ENCODE data around the gene PRR12. TPM values are rescaled to one million over a fixed set of nuclear protein-coding genes. Genes with fewer than 3 reads are reported as not detected.

The PRR12 gene
- total and polyA plus RNA-seq, 9 of the 15 experiments (the other 6 are each of a cell fraction or from before 2014, with no cell fraction given), result 0.01 to 21.1 (median 0.98) TPM

DNA sequence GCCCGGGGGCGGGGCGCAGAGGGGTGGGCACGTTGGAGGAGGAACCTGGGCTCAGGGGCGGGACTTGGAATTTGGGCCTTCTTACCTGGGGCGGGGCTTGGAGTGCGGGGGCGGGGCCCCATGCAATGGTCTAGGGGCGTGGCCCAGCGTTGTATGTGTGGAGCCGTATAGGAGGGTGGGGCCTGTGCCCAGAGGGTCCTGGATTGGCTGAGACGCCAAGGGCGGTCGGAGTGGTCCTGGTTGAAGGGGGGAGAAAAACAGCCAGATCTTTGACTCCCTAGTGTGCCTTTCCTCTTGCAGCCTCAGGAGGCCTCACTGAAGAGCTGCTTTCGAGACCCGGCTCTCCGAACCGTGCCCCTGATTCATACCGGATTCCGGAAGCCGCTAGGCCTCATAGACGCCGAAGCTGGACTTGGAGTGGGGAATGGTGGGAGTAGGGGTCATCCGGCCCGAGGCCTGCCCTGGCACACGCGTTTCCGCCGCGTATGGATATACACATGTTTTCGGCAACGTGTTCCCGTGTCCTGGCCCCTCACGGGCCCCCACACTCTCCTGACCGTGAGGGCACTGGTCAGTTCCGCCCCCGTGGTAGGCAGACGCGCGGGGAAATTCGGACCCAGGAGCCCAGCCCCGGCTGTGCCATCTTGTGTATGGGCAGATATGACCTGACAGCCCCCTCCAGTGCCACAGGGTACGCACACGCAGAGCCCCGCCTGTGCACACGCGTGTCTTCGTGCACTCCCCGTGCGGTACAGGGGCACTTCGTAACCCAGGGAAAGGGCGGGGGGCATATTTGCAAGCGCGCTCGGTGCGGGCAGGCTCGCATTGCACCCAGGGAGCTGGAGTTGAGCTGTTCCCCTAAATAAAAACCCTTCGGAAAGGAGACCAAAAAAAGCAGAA lies 661 bp upstream of the PRR12 start:
- DNase-seq (ENCODE audit: extremely low read depth in 1 of 4, low spot score in 3 of 4) (peak; percentile 97 to 99 (median 98)), ATAC-seq (peak; percentile 89), FAIRE-seq (peak; percentile 100)
- Histone ChIP-seq H3K36me3 (ENCODE audit: control insufficient read depth, insufficient read depth, low read length) (peaks cover 16% of the 10 kb centered on the region), H3K27ac (ENCODE audit: extremely low read depth, low read depth, low read length) (peak overlapping the region; percentile 95), H4K20me1 (replicated peaks; ENCODE audit: control insufficient read depth, insufficient read depth, low read length) (peaks cover 6% of the 10 kb centered on the region; the same call in 1 of the 2 replicates), H3K4me2 (ENCODE audit: insufficient read depth, low read length) (peak overlapping the region; percentile 97), H3K4me3 (peak overlapping the region; percentile 88), H3K9me3 (replicated peaks; ENCODE audit: control insufficient read depth, insufficient read depth, low read depth, low read length) (no peaks in the 10 kb centered on the region), H2AFZ (ENCODE audit: low read depth, low read length) (peak overlapping the region; percentile 86), H3K9ac (ENCODE audit: insufficient read depth in 1 of 2, low read depth in 2 of 2, low read length in 2 of 2) (peak overlapping the region; percentile 95 to 99), H3K9me1 (ENCODE audit: control insufficient read depth, insufficient read depth, low read length) (peaks cover 3% of the 10 kb centered on the region), H3K4me1 (replicated peaks in 1 of 2; ENCODE audit: control insufficient read depth in 2 of 2, insufficient read depth in 2 of 2, low read length in 2 of 2) (peaks cover 10 to 42% of the 10 kb centered on the region in 2 experiments; a peak in 4 of 5 replicates), H3K79me2 (ENCODE audit: control insufficient read depth, insufficient read depth, low read length) (peaks cover 38% of the 10 kb centered on the region), H3K27me3 (ENCODE audit: control insufficient read depth in 2 of 2, insufficient read depth in 2 of 2, low read length in 2 of 2) (no peaks in the 10 kb centered on the region)
- in situ Hi-C loops (cut with MboI), result no loop called here
- BruUV-seq (replicated peaks), result TSS peak; percentile 94
- POLR2A ChIA-PET, result interaction anchor here (0.6 to 3.5 kb wide), 19 partner anchors 9 to 1045 kb away, joined by 3 to 30 read pairs (median 3); partner anchors contain the start of genes NOSIP, PRRG2, RPS11 and RRAS
- CTCF ChIA-PET (ENCODE audit: low intra/inter-chr PET ratio), result no interaction called here
- WGBS (ENCODE audit: insufficient coverage, low coverage, missing lambda C conversion rate), result under 1% methylated on average over 50 of the region's 58 CpGs
- intact Hi-C loops (cut with micrococcal nuclease), result loop anchor here (2.0 to 5.0 kb wide), 5 partner anchors 50 to 433 kb away; partner anchors contain the start of genes BCL2L12, HRC, IRF3 and PRMT1
- TF ChIP-seq, protein P1, sequence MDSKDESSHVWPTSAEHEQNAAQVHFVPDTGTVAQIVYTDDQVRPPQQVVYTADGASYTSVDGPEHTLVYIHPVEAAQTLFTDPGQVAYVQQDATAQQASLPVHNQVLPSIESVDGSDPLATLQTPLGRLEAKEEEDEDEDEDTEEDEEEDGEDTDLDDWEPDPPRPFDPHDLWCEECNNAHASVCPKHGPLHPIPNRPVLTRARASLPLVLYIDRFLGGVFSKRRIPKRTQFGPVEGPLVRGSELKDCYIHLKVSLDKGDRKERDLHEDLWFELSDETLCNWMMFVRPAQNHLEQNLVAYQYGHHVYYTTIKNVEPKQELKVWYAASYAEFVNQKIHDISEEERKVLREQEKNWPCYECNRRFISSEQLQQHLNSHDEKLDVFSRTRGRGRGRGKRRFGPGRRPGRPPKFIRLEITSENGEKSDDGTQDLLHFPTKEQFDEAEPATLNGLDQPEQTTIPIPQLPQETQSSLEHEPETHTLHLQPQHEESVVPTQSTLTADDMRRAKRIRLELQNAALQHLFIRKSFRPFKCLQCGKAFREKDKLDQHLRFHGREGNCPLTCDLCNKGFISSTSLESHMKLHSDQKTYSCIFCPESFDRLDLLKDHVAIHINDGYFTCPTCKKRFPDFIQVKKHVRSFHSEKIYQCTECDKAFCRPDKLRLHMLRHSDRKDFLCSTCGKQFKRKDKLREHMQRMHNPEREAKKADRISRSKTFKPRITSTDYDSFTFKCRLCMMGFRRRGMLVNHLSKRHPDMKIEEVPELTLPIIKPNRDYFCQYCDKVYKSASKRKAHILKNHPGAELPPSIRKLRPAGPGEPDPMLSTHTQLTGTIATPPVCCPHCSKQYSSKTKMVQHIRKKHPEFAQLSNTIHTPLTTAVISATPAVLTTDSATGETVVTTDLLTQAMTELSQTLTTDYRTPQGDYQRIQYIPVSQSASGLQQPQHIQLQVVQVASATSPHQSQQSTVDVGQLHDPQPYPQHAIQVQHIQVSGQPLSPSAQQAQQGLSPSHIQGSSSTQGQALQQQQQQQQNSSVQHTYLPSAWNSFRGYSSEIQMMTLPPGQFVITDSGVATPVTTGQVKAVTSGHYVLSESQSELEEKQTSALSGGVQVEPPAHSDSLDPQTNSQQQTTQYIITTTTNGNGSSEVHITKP (IDR thresholded peaks at IDR 0.05; ENCODE audit: partially characterized antibody), result peak; percentile 91
- TF ChIP-seq POLR2G (IDR thresholded peaks at IDR 0.05; ENCODE audit: low read depth, low read length) (peak; percentile 89), THRAP3 (IDR thresholded peaks at IDR 0.05; ENCODE audit: borderline replicate concordance) (no peak), CHD4 (IDR thresholded peaks at IDR 0.05; ENCODE audit: insufficient read depth, insufficient replicate concordance, low read depth, low read length, poor library complexity, severe bottlenecking) (peak; percentile 20), SMAD1 (IDR thresholded peaks at IDR 0.05; ENCODE audit: low read depth, low read length, partially characterized antibody) (peak; percentile 72), SIRT6 (IDR thresholded peaks at IDR 0.05; ENCODE audit: low read depth, low read length) (no peak), FOS (IDR thresholded peaks at IDR 0.05; ENCODE audit: extremely low read depth, insufficient read length) (no peak), FOXK1 (CRISPR knock-in tag; IDR thresholded peaks at IDR 0.05; ENCODE audit: borderline replicate concordance) (peak; percentile 74; the same call in 1 of the 2 replicates), CCAR2 (IDR thresholded peaks at IDR 0.05; ENCODE audit: low read depth, low read length) (no peak), NR3C1 (CRISPR knock-in tag; IDR thresholded peaks at IDR 0.05) (no peak), ZBTB8A (IDR thresholded peaks at IDR 0.05; ENCODE audit: partially characterized antibody) (no peak)
- TF ChIP-seq, protein P2, sequence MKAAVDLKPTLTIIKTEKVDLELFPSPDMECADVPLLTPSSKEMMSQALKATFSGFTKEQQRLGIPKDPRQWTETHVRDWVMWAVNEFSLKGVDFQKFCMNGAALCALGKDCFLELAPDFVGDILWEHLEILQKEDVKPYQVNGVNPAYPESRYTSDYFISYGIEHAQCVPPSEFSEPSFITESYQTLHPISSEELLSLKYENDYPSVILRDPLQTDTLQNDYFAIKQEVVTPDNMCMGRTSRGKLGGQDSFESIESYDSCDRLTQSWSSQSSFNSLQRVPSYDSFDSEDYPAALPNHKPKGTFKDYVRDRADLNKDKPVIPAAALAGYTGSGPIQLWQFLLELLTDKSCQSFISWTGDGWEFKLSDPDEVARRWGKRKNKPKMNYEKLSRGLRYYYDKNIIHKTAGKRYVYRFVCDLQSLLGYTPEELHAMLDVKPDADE (conservative IDR thresholded peaks at IDR 0.05; ENCODE audit: control insufficient read depth, low read depth, low read length), result 0 out of 2 replicates have a peak, but pooled peaks have one; percentile 52
- TF ChIP-seq, protein P3, sequence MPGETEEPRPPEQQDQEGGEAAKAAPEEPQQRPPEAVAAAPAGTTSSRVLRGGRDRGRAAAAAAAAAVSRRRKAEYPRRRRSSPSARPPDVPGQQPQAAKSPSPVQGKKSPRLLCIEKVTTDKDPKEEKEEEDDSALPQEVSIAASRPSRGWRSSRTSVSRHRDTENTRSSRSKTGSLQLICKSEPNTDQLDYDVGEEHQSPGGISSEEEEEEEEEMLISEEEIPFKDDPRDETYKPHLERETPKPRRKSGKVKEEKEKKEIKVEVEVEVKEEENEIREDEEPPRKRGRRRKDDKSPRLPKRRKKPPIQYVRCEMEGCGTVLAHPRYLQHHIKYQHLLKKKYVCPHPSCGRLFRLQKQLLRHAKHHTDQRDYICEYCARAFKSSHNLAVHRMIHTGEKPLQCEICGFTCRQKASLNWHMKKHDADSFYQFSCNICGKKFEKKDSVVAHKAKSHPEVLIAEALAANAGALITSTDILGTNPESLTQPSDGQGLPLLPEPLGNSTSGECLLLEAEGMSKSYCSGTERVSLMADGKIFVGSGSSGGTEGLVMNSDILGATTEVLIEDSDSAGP (CRISPR knock-in tag; IDR thresholded peaks at IDR 0.05), result peak; percentile 37; the same call in 1 of the 2 replicates

Data from K562 (cell line).